A549 (cell line): ENCODE data around the gene MLYCD. TPM values are rescaled to one million over a fixed set of nuclear protein-coding genes. Genes with fewer than 3 reads are reported as not detected.

Experiments used
- ATAC-seq, 2 experiments: fragments of 200-7000 bp in 1 of 2; fragments of >200 bp in 1 of 2; cut with Nextera tagmentation in 1 of 2; cut with Tn5 transposase in 1 of 2; 3 replicates each; pipeline versions ENCODE4 v1.8.0 to v1.9.1; 2018 to 2020; ENCODE audit warnings: mild to moderate bottlenecking in 1 of 2, moderate library complexity in 1 of 2
- CTCF ChIA-PET: fragments of 300-600 bp; sonication (Branson Sonifier 250); formaldehyde crosslinking; extraction: SDS; loops from one replicate; lab custom pipeline; 2021; ENCODE audit warnings: antibody characterized with exemption, inconsistent platforms; lab: Yijun Ruan, JAX
- POLR2A ChIA-PET: fragments of 350-600 bp; formaldehyde crosslinking; extraction: SDS; loops from one replicate; lab custom pipeline; 2021; ENCODE audit warnings: antibody characterized with exemption, inconsistent platforms; lab: Yijun Ruan, JAX
- DNase-seq, 2 experiments: peaks; one replicate each; pipeline versions ENCODE4 v3.0.0 to v3.0.0-alpha.2; 2011 to 2016; ENCODE audit warnings: low read depth in 1 of 2, low spot score in 1 of 2
- FAIRE-seq: peaks from 2 replicates; lab custom pipeline; 2011; peaks lifted over from hg19 to GRCh38; lab: Jason Lieb, UNC
- H3K27ac ChIP-seq, 2 experiments: fragments of >200 bp; sonication (Bioruptor Twin); formaldehyde crosslinking; 3 replicates each; pipeline ENCODE4 v1.5.1; 2016 to 2017
- H3K4me1 ChIP-seq: fragments of >200 bp; sonication (Bioruptor Twin); formaldehyde crosslinking; 3 replicates; pipeline ENCODE4 v1.6.1; 2016
- H3K4me2 ChIP-seq: fragments of >200 bp; sonication (Bioruptor Twin); formaldehyde crosslinking; 3 replicates; pipeline ENCODE4 v1.6.1; 2016
- H3K4me3 ChIP-seq: fragments of >200 bp; sonication (Bioruptor Twin); formaldehyde crosslinking; 3 replicates; pipeline ENCODE4 v1.5.1; 2016
- H3K9me3 ChIP-seq: fragments of >200 bp; sonication (Bioruptor Twin); formaldehyde crosslinking; 3 replicates; pipeline ENCODE4 v1.6.1; 2016
- ATOH8 ChIP-seq: fragments of 250-450 bp; sonication (Bioruptor Pico); IDR thresholded peaks from 2 replicates; pipeline ENCODE4 v1.5.0; 2020; ENCODE audit warnings: low read depth, mild to moderate bottlenecking, moderate library complexity
- CBX2 ChIP-seq: fragments of 200-600 bp; sonication (generic); IDR thresholded peaks from 2 replicates; pipeline ENCODE4 v1.6.1; 2016; ENCODE audit warnings: low read depth, mild to moderate bottlenecking, borderline replicate concordance
- CHD4 ChIP-seq: fragments of 200-600 bp; sonication (generic); IDR thresholded peaks from 2 replicates; pipeline ENCODE4 v1.6.1; 2016; ENCODE audit warnings: antibody characterized with exemption, mild to moderate bottlenecking, borderline replicate concordance
- E2F6 ChIP-seq: IDR thresholded peaks from 2 replicates; pipeline ENCODE4 v1.6.1; 2012; ENCODE audit warnings: low read depth, borderline replicate concordance
- EHF ChIP-seq: fragments of 250-450 bp; sonication (Bioruptor Pico); IDR thresholded peaks from 2 replicates; pipeline ENCODE4 v1.5.0; 2020; ENCODE audit warnings: mild to moderate bottlenecking
- EHMT2 ChIP-seq: fragments of 200-600 bp; sonication (generic); IDR thresholded peaks from 2 replicates; pipeline ENCODE4 v1.6.1; 2016; ENCODE audit warnings: antibody characterized with exemption, low read depth, mild to moderate bottlenecking, moderate library complexity
- ESRRA ChIP-seq: fragments of 150-350 bp; IDR thresholded peaks from 2 replicates; pipeline ENCODE4 v1.6.1; 2014; ENCODE audit warnings: mild to moderate bottlenecking, low read length, borderline replicate concordance
- FOXS1 ChIP-seq: fragments of 250-450 bp; sonication (Bioruptor Pico); IDR thresholded peaks from 2 replicates; pipeline ENCODE4 v1.5.0; 2020; ENCODE audit warnings: mild to moderate bottlenecking, moderate library complexity
- HDAC2 ChIP-seq: fragments of 200-600 bp; sonication (generic); IDR thresholded peaks from 2 replicates; pipeline ENCODE4 v1.6.1; 2016
- HOXA7 ChIP-seq: fragments of 250-450 bp; sonication (Bioruptor Pico); IDR thresholded peaks from 2 replicates; pipeline ENCODE4 v1.5.0; 2020; ENCODE audit warnings: mild to moderate bottlenecking, moderate library complexity
- JUN ChIP-seq, 2 experiments: fragments of >200 bp; sonication (Bioruptor Twin); formaldehyde crosslinking; IDR thresholded peaks; 2 replicates in 1 of 2; 3 replicates in 1 of 2; pipeline ENCODE4 v1.6.1; 2016 to 2017
- KDM1A ChIP-seq: fragments of 200-600 bp; sonication (generic); IDR thresholded peaks from 2 replicates; pipeline ENCODE4 v1.6.1; 2016; ENCODE audit warnings: low read depth, mild to moderate bottlenecking
- MAFK ChIP-seq: fragments of 450-650 bp; IDR thresholded peaks from 2 replicates; pipeline ENCODE4 v1.6.1; 2014; ENCODE audit not compliant: partially characterized antibody
- NFE2L2 ChIP-seq: fragments of 150-350 bp; conservative IDR thresholded peaks from 2 replicates; pipeline ENCODE4 v1.6.1; 2014; ENCODE audit warnings: low read length
- NPAS2 ChIP-seq: fragments of 250-450 bp; sonication (Bioruptor Pico); IDR thresholded peaks from 2 replicates; pipeline ENCODE4 v1.8.0; 2022; ENCODE audit warnings: mild to moderate bottlenecking, moderate library complexity, borderline replicate concordance
- PHF8 ChIP-seq: fragments of 200-600 bp; sonication (generic); IDR thresholded peaks from 2 replicates; pipeline ENCODE4 v1.6.1; 2016; ENCODE audit warnings: low read depth, mild to moderate bottlenecking, antibody characterized with exemption, moderate library complexity, borderline replicate concordance
- RAD21 ChIP-seq, 2 experiments: fragments of >200 bp in 1 of 2; sonication (Bioruptor Twin) in 1 of 2; formaldehyde crosslinking in 1 of 2; IDR thresholded peaks in 1 of 2; conservative IDR thresholded peaks in 1 of 2; 2 replicates in 1 of 2; 3 replicates in 1 of 2; pipeline ENCODE4 v1.6.1; 2012 to 2018; ENCODE audit warnings: inconsistent platforms in 1 of 2
- RARB ChIP-seq: fragments of 250-450 bp; sonication (Bioruptor Pico); IDR thresholded peaks from 2 replicates; pipeline ENCODE4 v1.8.0; 2021; ENCODE audit warnings: mild to moderate bottlenecking, moderate library complexity
- RCOR1 ChIP-seq: fragments of 150-350 bp; IDR thresholded peaks from 2 replicates; pipeline ENCODE4 v1.6.1; 2014; ENCODE audit warnings: antibody characterized with exemption, low read length, low read depth
- RFX5 ChIP-seq: fragments of 450-650 bp; IDR thresholded peaks from 2 replicates; pipeline ENCODE4 v1.7.1; 2014; ENCODE audit warnings: antibody characterized with exemption, mild to moderate bottlenecking, moderate library complexity
- RNF2 ChIP-seq: fragments of 200-600 bp; sonication (generic); IDR thresholded peaks from 2 replicates; pipeline ENCODE4 v1.6.1; 2016; ENCODE audit warnings: low read depth, mild to moderate bottlenecking, antibody characterized with exemption, moderate library complexity, borderline replicate concordance
- TP53 ChIP-seq: fragments of 250-450 bp; sonication (Bioruptor Pico); IDR thresholded peaks from 2 replicates; pipeline ENCODE4 v1.5.0; 2021; ENCODE audit warnings: mild to moderate bottlenecking, moderate library complexity
- ZFP36 ChIP-seq: fragments of 450-650 bp; IDR thresholded peaks from 2 replicates; pipeline ENCODE4 v1.6.1; 2014; ENCODE audit warnings: borderline replicate concordance; ENCODE audit not compliant: partially characterized antibody
- ZSCAN20 ChIP-seq: fragments of 250-450 bp; sonication (Bioruptor Pico); IDR thresholded peaks from 2 replicates; pipeline ENCODE4 v1.8.0; 2022; ENCODE audit warnings: mild to moderate bottlenecking, moderate library complexity
- WGBS: methylation state at CpG from one replicate; pipeline ENCODE4 v1.1.6; 2017; ENCODE audit errors: missing lambda C conversion rate; 5-methylcytosine and 5-hydroxymethylcytosine counted together
- polyA plus RNA-seq, 4 experiments: library from polyadenylated mRNA; depleted of rRNA in 3 of 4; stranded (reverse); fragments of >200 nt; fragmentation: RNase III in 1 of 4; extraction: RNeasy Plus Mini Kit Qiagen cat#74134 plus additional on column Dnase treatment in 1 of 4; gene quantifications; 2 replicates in 3 of 4; 3 replicates in 1 of 4; pipeline ENCODE4 v1.2.3, GENCODE V29; 2011 to 2017

MLYCD gene
- polyA plus RNA-seq, 2 of the 4 experiments (the other 2 are of a cell fraction) = 1.3 to 1.7 TPM

- TF ChIP-seq RCOR1 (no peak), RARB (CRISPR knock-in tag) (no peak), KDM1A (no peak), ZSCAN20 (CRISPR knock-in tag) (no peak), MAFK (no peak), E2F6 (no peak), EHF (CRISPR knock-in tag) (no peak), TP53 (CRISPR knock-in tag) (no peak), NPAS2 (CRISPR knock-in tag) (no peak), PHF8 (no peak), ZFP36 (no peak), FOXS1 (CRISPR knock-in tag) (no peak), HDAC2 (no peak)
- no peak for DNase-seq
- no peaks in the 10 kb centered on the region for H3K9me3 ChIP-seq
- FAIRE-seq = no peak
- H3K27ac ChIP-seq = no peak overlapping the region
- ChIA-PET CTCF (interaction anchor here (0.9 to 4.2 kb wide), 7 partner anchors 7 to 218 kb away, joined by 3 to 28 read pairs (median 5); partner anchors contain the start of gene TAF1C), POLR2A (no interaction called here)
- H3K4me3 ChIP-seq = no peak overlapping the region
- no peak for ATAC-seq
- WGBS = 88% methylated on average over 25 of the region's 45 CpGs
- H3K4me1 ChIP-seq = no peaks in the 10 kb centered on the region
- H3K4me2 ChIP-seq = no peak overlapping the region
Observed at GRCh38 chr16:83968891-83969649, 70.2 kb downstream of the MLYCD start.

- 94% methylated on average over 16 of the region's 18 CpGs for WGBS
- ATAC-seq (peak in 1 of 2 experiments; percentile 1; a peak in 3 of 6 replicates), DNase-seq (no peak), FAIRE-seq (no peak)
- Histone ChIP-seq H3K27ac (no peak overlapping the region), H3K9me3 (no peaks in the 10 kb centered on the region), H3K4me3 (no peak overlapping the region), H3K4me1 (no peaks in the 10 kb centered on the region), H3K4me2 (no peak overlapping the region)
- CTCF ChIA-PET = interaction anchor here (0.5 to 4.2 kb wide), 12 partner anchors 8 to 217 kb away, joined by 3 to 28 read pairs (median 4); partner anchors contain the start of gene TAF1C
- POLR2A ChIA-PET = no interaction called here
- TF ChIP-seq RNF2 (no peak), TP53 (CRISPR knock-in tag) (no peak), KDM1A (no peak), ZSCAN20 (CRISPR knock-in tag) (no peak), RAD21 (conservative IDR thresholded peaks at IDR 0.05 in 1 of 2, IDR thresholded peaks at IDR 0.05 in 1 of 2) (no peak), EHMT2 (no peak), RFX5 (no peak), NPAS2 (CRISPR knock-in tag) (no peak), NFE2L2 (no peak)
- TF ChIP-seq, all 56 proteins: peak for 0
Observed at GRCh38 chr16:83969771-83970429, 71.0 kb downstream of the MLYCD start.

GRCh38 chr16:83970430-83970815, 71.5 kb downstream of the MLYCD start:
- no peaks in the 10 kb centered on the region for H3K9me3 ChIP-seq
- TF ChIP-seq CBX2 = no peak
- no peak for TF ChIP-seq CHD4
- TF ChIP-seq ZSCAN20 (CRISPR knock-in tag) = no peak
- no peak for TF ChIP-seq RFX5
- TF ChIP-seq RAD21 (conservative IDR thresholded peaks at IDR 0.05 in 1 of 2, IDR thresholded peaks at IDR 0.05 in 1 of 2) = no peak
- no peak for TF ChIP-seq HOXA7
- TF ChIP-seq ATOH8 (CRISPR knock-in tag) = no peak
- no peak for TF ChIP-seq JUN (IDR thresholded peaks at IDR 0.05)
- TF ChIP-seq ESRRA = no peak
- CTCF ChIA-PET = interaction anchor here (0.5 to 4.2 kb wide), 10 partner anchors 9 to 216 kb away, joined by 3 to 28 read pairs (median 4); partner anchors contain the start of gene TAF1C
- peak in 1 of 2 experiments; percentile 1; a peak in 1 of 6 replicates for ATAC-seq
- H3K4me1 ChIP-seq = no peaks in the 10 kb centered on the region
- POLR2A ChIA-PET = no interaction called here
- H3K4me2 ChIP-seq = no peak overlapping the region
- WGBS = 60% methylated on average over 4 of the region's 6 CpGs
- no peak overlapping the region for H3K4me3 ChIP-seq
- FAIRE-seq = no peak
- no peak for DNase-seq
- no peak overlapping the region for H3K27ac ChIP-seq
